Caco-2 (cell line): ENCODE data around the gene IDUA. TPM values are rescaled to one million over a fixed set of nuclear protein-coding genes. Genes with fewer than 3 reads are reported as not detected.

Experiments used
- BruUV-seq: library from RNA; stranded (reverse); fragments of 400-500 nt; replicated peaks from 2 replicates; lab custom pipeline; 2021; lab: Mats Ljungman, UMichigan
- CTCF ChIA-PET: fragments of 300-600 bp; sonication (Branson Sonifier 250); formaldehyde crosslinking; loops from one replicate; lab custom pipeline; 2022; ENCODE audit warnings: antibody characterized with exemption; lab: Charles Lee
- POLR2A ChIA-PET: fragments of 300-600 bp; sonication (Branson Sonifier 250); formaldehyde crosslinking; loops from one replicate; lab custom pipeline; 2022; ENCODE audit warnings: antibody characterized with exemption; lab: Charles Lee
- DNase-seq, 2 experiments: peaks; one replicate each; pipeline versions ENCODE4 v3.0.0 to v3.0.0-alpha.2; 2020 to 2022
- H3K27me3 ChIP-seq: replicated peaks from 2 replicates; pipeline ENCODE4 v1.6.0; 2011; ENCODE audit warnings: low read length; ENCODE audit not compliant: control insufficient read depth, insufficient read depth
- H3K36me3 ChIP-seq: 2 replicates; pipeline ENCODE4 v1.5.1; 2011; ENCODE audit warnings: low read length; ENCODE audit not compliant: control insufficient read depth, insufficient read depth
- H3K4me1 ChIP-seq: fragments of 250-450 bp; sonication (Bioruptor Pico); 2 replicates; pipeline ENCODE4 v1.5.1; 2020; ENCODE audit warnings: mild to moderate bottlenecking
- H3K4me3 ChIP-seq: 2 replicates; pipeline ENCODE4 v1.5.1; 2011; ENCODE audit warnings: low read depth, mild to moderate bottlenecking, control low read depth, low read length
- H3K9me3 ChIP-seq: fragments of 250-450 bp; sonication (Bioruptor Pico); 2 replicates; pipeline ENCODE4 v1.5.1; 2020; ENCODE audit warnings: mild to moderate bottlenecking, moderate library complexity
- H3K27ac Mint-ChIP-seq: one replicate; pipeline ENCODE4 v1.8.0; 2022; ENCODE audit warnings: mixed read lengths; ENCODE audit not compliant: unreplicated experiment
- H3K27me3 Mint-ChIP-seq: one replicate; pipeline ENCODE4 v1.8.0; 2022; ENCODE audit warnings: mixed read lengths; ENCODE audit not compliant: insufficient read depth, unreplicated experiment
- H3K36me3 Mint-ChIP-seq: one replicate; pipeline ENCODE4 v1.8.0; 2022; ENCODE audit warnings: mild to moderate bottlenecking, mixed read lengths; ENCODE audit not compliant: insufficient read depth, unreplicated experiment
- H3K4me1 Mint-ChIP-seq: one replicate; pipeline ENCODE4 v1.8.0; 2022; ENCODE audit warnings: low read depth, mixed read lengths; ENCODE audit not compliant: unreplicated experiment
- H3K4me3 Mint-ChIP-seq: one replicate; pipeline ENCODE4 v1.8.0; 2022; ENCODE audit warnings: mild to moderate bottlenecking, moderate library complexity, mixed read lengths; ENCODE audit not compliant: unreplicated experiment
- H3K9me3 Mint-ChIP-seq: one replicate; pipeline ENCODE4 v1.8.0; 2022; ENCODE audit warnings: mixed read lengths; ENCODE audit not compliant: unreplicated experiment
- intact Hi-C: fragments of 100-400 bp; cut with micrococcal nuclease; formaldehyde crosslinking; loops from one replicate; pipeline ENCODE4 v1.10.0; 2022; ENCODE audit not compliant: unreplicated experiment
- total RNA-seq: library from RNA; stranded (reverse); gene quantifications from 2 replicates; pipeline ENCODE4 v1.2.3, GENCODE V29; 2022
- TF ChIP-seq, protein P1 (sequence below), 2 experiments: fragments of 200-600 bp in 1 of 2; IDR thresholded peaks; 1 replicate in 1 of 2; 2 replicates in 1 of 2; pipeline versions ENCODE4 v1.5.1 to v1.8.0; 2011 to 2022; ENCODE audit warnings: antibody characterized with exemption in 1 of 2, control low read depth in 1 of 2, inconsistent platforms in 1 of 2, low read depth in 1 of 2, low read length in 1 of 2, mild to moderate bottlenecking in 1 of 2, moderate library complexity in 1 of 2; ENCODE audit not compliant: insufficient read depth in 1 of 2, severe bottlenecking in 1 of 2, unreplicated experiment in 1 of 2

IDUA gene
- total RNA-seq, 1 experiment from 2014 or later: 26.9 TPM

DNA sequence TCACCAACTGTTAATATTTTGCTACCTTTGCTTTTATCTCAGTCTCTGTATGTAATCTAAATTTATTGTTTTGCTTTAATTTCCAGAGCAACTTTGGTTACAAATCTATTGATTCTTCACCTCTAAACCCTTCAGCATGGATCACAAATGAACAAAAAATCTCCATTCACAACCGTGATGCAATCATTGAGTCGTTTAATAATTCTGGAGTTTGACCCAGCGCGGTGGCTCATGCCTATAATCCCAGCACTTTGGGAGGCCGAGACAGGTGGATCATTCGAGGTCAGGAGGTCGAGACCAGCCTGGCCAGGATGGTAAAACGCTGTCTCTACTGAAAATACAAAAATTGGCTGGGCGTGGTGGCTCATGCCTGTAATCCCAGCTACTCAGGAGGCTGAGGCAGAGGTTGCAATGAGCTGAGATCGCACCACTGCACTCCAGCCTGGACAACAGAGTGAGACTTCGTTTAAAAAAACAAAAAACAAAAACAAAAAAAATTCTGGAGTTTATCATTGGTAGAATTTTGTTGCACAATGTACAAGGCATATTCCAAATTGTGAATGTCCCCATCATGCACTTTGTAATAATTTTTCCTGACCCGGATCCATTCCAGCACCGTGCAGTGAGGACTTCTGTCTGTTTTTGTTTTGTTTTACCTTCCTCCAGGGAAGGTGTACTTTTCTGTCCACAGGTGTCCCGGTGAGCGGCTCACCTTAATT is 2.3 kb upstream of the IDUA start:
- POLR2A ChIA-PET: no interaction called here
- H3K4me3 ChIP-seq: peak overlapping the region; percentile 34
- Mint-ChIP-seq H3K27ac (no peak overlapping the region), H3K9me3 (no peaks in the 10 kb centered on the region), H3K4me1 (no peaks in the 10 kb centered on the region), H3K27me3 (no peaks in the 10 kb centered on the region), H3K36me3 (peaks cover 18% of the 10 kb centered on the region), H3K4me3 (peak overlapping the region; percentile 86)
- intact Hi-C loops: no loop called here
- H3K4me1 ChIP-seq: peaks cover 26% of the 10 kb centered on the region; the same call in 1 of the 2 replicates
- TF ChIP-seq, protein P1, sequence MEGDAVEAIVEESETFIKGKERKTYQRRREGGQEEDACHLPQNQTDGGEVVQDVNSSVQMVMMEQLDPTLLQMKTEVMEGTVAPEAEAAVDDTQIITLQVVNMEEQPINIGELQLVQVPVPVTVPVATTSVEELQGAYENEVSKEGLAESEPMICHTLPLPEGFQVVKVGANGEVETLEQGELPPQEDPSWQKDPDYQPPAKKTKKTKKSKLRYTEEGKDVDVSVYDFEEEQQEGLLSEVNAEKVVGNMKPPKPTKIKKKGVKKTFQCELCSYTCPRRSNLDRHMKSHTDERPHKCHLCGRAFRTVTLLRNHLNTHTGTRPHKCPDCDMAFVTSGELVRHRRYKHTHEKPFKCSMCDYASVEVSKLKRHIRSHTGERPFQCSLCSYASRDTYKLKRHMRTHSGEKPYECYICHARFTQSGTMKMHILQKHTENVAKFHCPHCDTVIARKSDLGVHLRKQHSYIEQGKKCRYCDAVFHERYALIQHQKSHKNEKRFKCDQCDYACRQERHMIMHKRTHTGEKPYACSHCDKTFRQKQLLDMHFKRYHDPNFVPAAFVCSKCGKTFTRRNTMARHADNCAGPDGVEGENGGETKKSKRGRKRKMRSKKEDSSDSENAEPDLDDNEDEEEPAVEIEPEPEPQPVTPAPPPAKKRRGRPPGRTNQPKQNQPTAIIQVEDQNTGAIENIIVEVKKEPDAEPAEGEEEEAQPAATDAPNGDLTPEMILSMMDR (IDR thresholded peaks at IDR 0.05; ENCODE audit: insufficient read depth in 1 of 2, low read depth in 1 of 2, low read length in 1 of 2, severe bottlenecking in 1 of 2, unreplicated experiment in 1 of 2): no peak
- no peaks in the 10 kb centered on the region for H3K36me3 ChIP-seq
- H3K27me3 ChIP-seq: no peaks in the 10 kb centered on the region
- no TSS peak for BruUV-seq
- no peak for DNase-seq
- no peaks in the 10 kb centered on the region for H3K9me3 ChIP-seq
- CTCF ChIA-PET: no interaction called here

DNA sequence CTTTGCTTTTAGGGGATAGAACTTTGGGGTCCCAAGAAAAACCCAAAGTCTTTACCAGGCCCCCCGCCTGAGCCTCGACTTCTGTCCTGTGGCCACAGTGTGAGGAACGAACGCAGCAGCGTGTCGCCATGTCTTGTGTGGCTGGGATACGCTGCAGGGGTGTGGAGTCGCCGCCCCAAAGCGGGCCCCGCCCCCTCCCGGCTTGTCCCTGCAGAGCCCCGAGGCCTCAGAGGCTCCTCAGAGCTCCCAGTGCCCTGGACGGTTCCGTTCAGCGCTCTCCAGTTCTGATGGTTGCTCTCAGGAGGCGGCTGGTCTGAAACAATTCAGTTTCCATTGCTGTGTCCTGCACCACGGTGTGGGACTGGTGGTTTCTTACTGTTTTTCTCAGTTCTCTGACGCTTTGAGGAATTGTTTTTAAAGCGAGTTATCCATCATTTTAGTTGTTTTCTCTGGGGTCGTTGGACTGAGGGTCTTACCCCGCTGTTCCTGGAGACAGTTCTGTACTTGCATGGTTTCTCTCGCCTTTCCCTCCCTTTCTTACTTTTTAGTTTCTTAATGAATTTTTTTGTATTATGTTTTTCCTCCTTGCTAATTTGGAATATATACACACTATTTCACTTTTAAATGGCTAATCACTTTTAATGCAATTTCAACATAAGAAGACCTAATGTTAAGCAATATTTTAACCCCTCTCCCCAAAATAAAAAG is 1.6 kb upstream of the IDUA start:
- CTCF ChIA-PET: no interaction called here
- Mint-ChIP-seq H3K27me3 (no peaks in the 10 kb centered on the region), H3K36me3 (peaks cover 20% of the 10 kb centered on the region), H3K9me3 (no peaks in the 10 kb centered on the region), H3K4me3 (peak overlapping the region; percentile 86), H3K4me1 (no peaks in the 10 kb centered on the region), H3K27ac (no peak overlapping the region)
- TF ChIP-seq, protein P1 (IDR thresholded peaks at IDR 0.05; ENCODE audit: insufficient read depth in 1 of 2, low read depth in 1 of 2, low read length in 1 of 2, severe bottlenecking in 1 of 2, unreplicated experiment in 1 of 2): no peak
- POLR2A ChIA-PET: no interaction called here
- H3K27me3 ChIP-seq: no peaks in the 10 kb centered on the region
- intact Hi-C loops: no loop called here
- peak overlapping the region; percentile 34 for H3K4me3 ChIP-seq
- peaks cover 26% of the 10 kb centered on the region; the same call in 1 of the 2 replicates for H3K4me1 ChIP-seq
- no TSS peak for BruUV-seq
- H3K36me3 ChIP-seq: no peaks in the 10 kb centered on the region
- no peaks in the 10 kb centered on the region for H3K9me3 ChIP-seq
- DNase-seq: peak; percentile 82 to 84

DNA sequence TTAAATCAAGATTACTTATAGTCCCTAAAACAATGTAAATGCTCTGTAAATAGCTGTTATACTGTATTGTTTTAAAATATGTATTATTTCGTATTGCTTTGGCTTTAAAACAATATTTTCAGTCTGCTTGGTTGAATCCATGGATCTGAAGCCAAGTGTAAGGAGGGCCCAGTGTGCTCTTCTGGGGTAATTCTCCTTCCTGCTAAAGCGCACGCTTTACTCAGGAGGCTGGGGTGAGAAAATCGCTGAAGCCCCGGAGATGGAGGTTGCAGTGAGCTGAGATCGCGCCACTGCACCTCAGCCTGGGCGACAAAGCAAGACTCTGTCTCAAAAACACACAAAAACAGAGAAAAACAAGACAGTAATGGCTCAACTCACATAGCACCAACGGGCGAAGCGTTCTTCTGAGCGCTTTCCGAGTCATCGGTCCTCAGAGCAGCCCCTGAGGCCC is 391 bp upstream of the IDUA start:
- Mint-ChIP-seq H3K9me3 (no peaks in the 10 kb centered on the region), H3K27me3 (no peaks in the 10 kb centered on the region), H3K4me1 (no peaks in the 10 kb centered on the region), H3K4me3 (peak overlapping the region; percentile 86), H3K36me3 (peaks cover 25% of the 10 kb centered on the region), H3K27ac (peak overlapping the region; percentile 72)
- Histone ChIP-seq H3K4me1 (peaks cover 26% of the 10 kb centered on the region; the same call in 1 of the 2 replicates), H3K27me3 (no peaks in the 10 kb centered on the region), H3K9me3 (no peaks in the 10 kb centered on the region), H3K36me3 (no peaks in the 10 kb centered on the region; the same call in 1 of the 2 replicates), H3K4me3 (peak overlapping the region; percentile 79)
- TF ChIP-seq, protein P1 (IDR thresholded peaks at IDR 0.05; ENCODE audit: insufficient read depth in 1 of 2, low read depth in 1 of 2, low read length in 1 of 2, severe bottlenecking in 1 of 2, unreplicated experiment in 1 of 2): no peak
- ChIA-PET POLR2A (interaction anchor here (0.6 to 1.5 kb wide), 2 partner anchors 14 to 54 kb away, joined by 3 to 10 read pairs; partner anchors contain the start of genes GAK and TMEM175), CTCF (interaction anchor here (0.7 to 1.5 kb wide), 6 partner anchors 53 to 360 kb away, joined by 3 to 11 read pairs (median 3); partner anchors contain the start of genes GAK and TMEM175)
- no peak for DNase-seq
- intact Hi-C loops: loop anchor here (2.0 kb wide), 1 partner anchor 14 kb away; the partner anchor contains the start of gene DGKQ
- BruUV-seq: TSS peak; percentile 41
